Liver (tissue), 9 donors: ENCODE measurements around the gene CALY. TPM values are rescaled to one million over a fixed set of nuclear protein-coding genes. Genes with fewer than 3 reads are reported as not detected.

Experiments used
- DNase-seq: peaks from one replicate; pipeline ENCODE4 v3.0.0-alpha.2; 2017; ENCODE audit warnings: low spot score
- H3K27ac ChIP-seq, 2 donors: one replicate each; pipeline ENCODE4 v1.7.0; 2013; ENCODE audit warnings: inconsistent platforms in 2 of 2, low read length in 2 of 2, control low read depth in 1 of 2, low read depth in 1 of 2, mild to moderate bottlenecking in 1 of 2
- H3K27me3 ChIP-seq, 4 donors: one replicate each; pipeline versions ENCODE4 v1.6.1 to v1.7.0; 2013; ENCODE audit warnings: low read length in 3 of 4, inconsistent platforms in 1 of 4, mild to moderate bottlenecking in 1 of 4, moderate library complexity in 1 of 4; ENCODE audit not compliant: control insufficient read depth in 4 of 4, insufficient read depth in 4 of 4
- H3K36me3 ChIP-seq, 4 donors: one replicate each; pipeline versions ENCODE4 v1.6.1 to v1.7.0; 2013; ENCODE audit warnings: low read length in 3 of 4, mild to moderate bottlenecking in 3 of 4, low read depth in 1 of 4, moderate library complexity in 1 of 4; ENCODE audit not compliant: control insufficient read depth in 4 of 4, insufficient read depth in 3 of 4
- H3K4me1 ChIP-seq, 4 donors: one replicate each; pipeline versions ENCODE4 v1.6.1 to v1.7.0; 2013; ENCODE audit warnings: low read length in 3 of 4, mild to moderate bottlenecking in 3 of 4, moderate library complexity in 1 of 4; ENCODE audit not compliant: control insufficient read depth in 4 of 4, insufficient read depth in 4 of 4
- H3K4me3 ChIP-seq, 3 donors: one replicate each; pipeline versions ENCODE4 v1.6.1 to v1.7.0; 2013; ENCODE audit warnings: low read length in 3 of 3, control low read depth in 1 of 3, low read depth in 1 of 3, mild to moderate bottlenecking in 1 of 3
- H3K9ac ChIP-seq, 2 donors: one replicate each; pipeline ENCODE4 v1.7.0; 2013; ENCODE audit warnings: low read length in 2 of 2, mild to moderate bottlenecking in 2 of 2, moderate library complexity in 2 of 2, control low read depth in 1 of 2, low read depth in 1 of 2
- H3K9me3 ChIP-seq, 4 donors: one replicate each; pipeline versions ENCODE4 v1.6.1 to v1.7.0; 2013; ENCODE audit warnings: low read length in 3 of 4; ENCODE audit not compliant: control insufficient read depth in 4 of 4
- EGR1 ChIP-seq, 2 donors: IDR thresholded peaks; 2 replicates each; pipeline ENCODE4 v1.6.1; 2016 to 2018; ENCODE audit warnings: antibody characterized with exemption in 2 of 2, low read depth in 2 of 2
- FOXA1 ChIP-seq: IDR thresholded peaks from 2 replicates; pipeline ENCODE4 v1.6.1; 2016; ENCODE audit warnings: antibody characterized with exemption
- FOXA2 ChIP-seq: IDR thresholded peaks from 2 replicates; pipeline ENCODE4 v1.6.1; 2016; ENCODE audit warnings: antibody characterized with exemption
- GABPA ChIP-seq, 2 donors: IDR thresholded peaks in 1 of 2; conservative IDR thresholded peaks in 1 of 2; 2 replicates each; pipeline ENCODE4 v1.6.1; 2016; ENCODE audit warnings: antibody characterized with exemption in 2 of 2, mild to moderate bottlenecking in 1 of 2, moderate library complexity in 1 of 2
- HNF4A ChIP-seq, 2 donors: conservative IDR thresholded peaks; 2 replicates each; pipeline ENCODE4 v1.6.1; 2016; ENCODE audit warnings: antibody characterized with exemption in 2 of 2, mild to moderate bottlenecking in 2 of 2
- HNF4G ChIP-seq: IDR thresholded peaks from 2 replicates; pipeline ENCODE4 v1.6.1; 2016; ENCODE audit warnings: antibody characterized with exemption
- JUND ChIP-seq, 2 donors: IDR thresholded peaks; 2 replicates each; pipeline ENCODE4 v1.6.1; 2016; ENCODE audit warnings: antibody characterized with exemption in 2 of 2
- RAD21 ChIP-seq, 2 donors: IDR thresholded peaks; 2 replicates each; pipeline ENCODE4 v1.6.1; 2016; ENCODE audit warnings: antibody characterized with exemption in 2 of 2, mild to moderate bottlenecking in 2 of 2
- RXRA ChIP-seq, 2 donors: IDR thresholded peaks; 2 replicates each; pipeline ENCODE4 v1.6.1; 2017 to 2018; ENCODE audit warnings: antibody characterized with exemption in 2 of 2, mild to moderate bottlenecking in 1 of 2
- SP1 ChIP-seq: IDR thresholded peaks from 2 replicates; pipeline ENCODE4 v1.6.1; 2018; ENCODE audit warnings: antibody characterized with exemption, mild to moderate bottlenecking
- TAF1 ChIP-seq: conservative IDR thresholded peaks from 2 replicates; pipeline ENCODE4 v1.6.1; 2016; ENCODE audit warnings: antibody characterized with exemption, mild to moderate bottlenecking
- YY1 ChIP-seq: IDR thresholded peaks from 2 replicates; pipeline ENCODE4 v1.6.1; 2016; ENCODE audit warnings: antibody characterized with exemption, mild to moderate bottlenecking
- WGBS: extraction: QIAGEN DNeasy Blood & Tissue Kit; methylation state at CpG from one replicate; pipeline ENCODE4 v1.1.7; 2013; 5-methylcytosine and 5-hydroxymethylcytosine counted together
- polyA plus RNA-seq, 2 donors: library from polyadenylated mRNA; stranded (reverse) in 1 of 2; unstranded in 1 of 2; fragments of 200-250 nt in 1 of 2; fragments of >200 nt in 1 of 2; fragmentation: Nextera tagmentation in 1 of 2; extraction: Ambion mirVana in 1 of 2; gene quantifications; one replicate each; pipeline versions ENCODE4 v1.2.1 to v1.2.3, GENCODE V29; 2013 to 2015
- total RNA-seq, 2 donors: library from RNA; depleted of rRNA; stranded (reverse); fragments of >200 nt; gene quantifications; one replicate each; pipeline ENCODE4 v1.2.3, GENCODE V29; 2014
- TF ChIP-seq, protein P1 (sequence below): IDR thresholded peaks from 2 replicates; pipeline ENCODE4 v1.6.1; 2016; ENCODE audit warnings: antibody characterized with exemption
- TF ChIP-seq, protein P2 (sequence below): fragments of 150-350 bp; IDR thresholded peaks from 2 replicates; pipeline ENCODE4 v1.5.1; 2017; ENCODE audit warnings: improper control_type of control experiment, low read depth, low read length; ENCODE audit not compliant: missing input control
- TF ChIP-seq, protein P3 (sequence below): IDR thresholded peaks from 2 replicates; pipeline ENCODE4 v1.6.1; 2016; ENCODE audit warnings: antibody characterized with exemption
- donor health status: healthy.
- donor health status: healthy.
- donor health status: healthy.
- donor health status: healthy.
- donor health status: healthy.

The CALY gene
- total and polyA plus RNA-seq, 4 donors: 0.07 TPM; not detected in 3

DNA sequence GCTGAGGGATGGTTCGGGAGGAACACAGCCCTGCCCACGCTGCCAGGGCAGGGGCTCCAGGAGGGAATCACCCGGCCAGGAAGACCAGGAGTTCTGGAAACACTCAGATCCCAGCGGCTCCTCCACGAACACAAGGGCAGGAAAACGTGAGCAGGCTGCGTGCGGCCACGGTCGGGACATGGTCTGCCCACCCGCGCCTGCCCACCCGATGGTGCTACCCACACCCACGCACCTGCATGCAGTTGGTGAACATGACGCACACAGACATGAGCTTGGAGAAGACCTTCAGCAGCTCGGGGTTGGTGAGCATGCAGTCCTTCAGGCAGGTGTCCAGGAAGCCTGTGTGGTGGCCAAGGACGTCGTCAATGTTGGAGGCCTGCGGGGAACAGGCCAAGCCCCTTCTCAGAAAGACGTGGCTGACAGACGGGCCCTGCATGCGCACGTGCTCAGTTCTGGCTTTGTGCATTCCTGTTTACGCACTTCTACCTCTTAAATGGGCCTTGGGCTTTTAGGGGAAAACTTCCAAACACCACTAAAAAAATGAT lies 53.8 kb downstream of the CALY start:
- Histone ChIP-seq H3K9me3 (no peaks in the 10 kb centered on the region), H3K36me3 (peaks cover 30 to 74% (median 48%) of the 10 kb centered on the region in 4 donors), H3K4me1 (peaks cover 4 to 27% (median 20%) of the 10 kb centered on the region in 4 donors), H3K27ac (no peak overlapping the region), H3K9ac (no peak overlapping the region), H3K27me3 (no peaks in the 10 kb centered on the region), H3K4me3 (no peak overlapping the region)
- no peak for DNase-seq
- TF ChIP-seq EGR1 (IDR thresholded peaks at IDR 0.05; ENCODE audit: low read depth in 2 of 2) (no peak), FOXA2 (no peak), RXRA (IDR thresholded peaks at IDR 0.05) (no peak), RAD21 (IDR thresholded peaks at IDR 0.05) (no peak), HNF4G (no peak)
- TF ChIP-seq, protein P1, sequence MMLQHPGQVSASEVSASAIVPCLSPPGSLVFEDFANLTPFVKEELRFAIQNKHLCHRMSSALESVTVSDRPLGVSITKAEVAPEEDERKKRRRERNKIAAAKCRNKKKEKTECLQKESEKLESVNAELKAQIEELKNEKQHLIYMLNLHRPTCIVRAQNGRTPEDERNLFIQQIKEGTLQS: no peak
- 94% methylated on average over 24 of the region's 24 CpGs for WGBS

DNA sequence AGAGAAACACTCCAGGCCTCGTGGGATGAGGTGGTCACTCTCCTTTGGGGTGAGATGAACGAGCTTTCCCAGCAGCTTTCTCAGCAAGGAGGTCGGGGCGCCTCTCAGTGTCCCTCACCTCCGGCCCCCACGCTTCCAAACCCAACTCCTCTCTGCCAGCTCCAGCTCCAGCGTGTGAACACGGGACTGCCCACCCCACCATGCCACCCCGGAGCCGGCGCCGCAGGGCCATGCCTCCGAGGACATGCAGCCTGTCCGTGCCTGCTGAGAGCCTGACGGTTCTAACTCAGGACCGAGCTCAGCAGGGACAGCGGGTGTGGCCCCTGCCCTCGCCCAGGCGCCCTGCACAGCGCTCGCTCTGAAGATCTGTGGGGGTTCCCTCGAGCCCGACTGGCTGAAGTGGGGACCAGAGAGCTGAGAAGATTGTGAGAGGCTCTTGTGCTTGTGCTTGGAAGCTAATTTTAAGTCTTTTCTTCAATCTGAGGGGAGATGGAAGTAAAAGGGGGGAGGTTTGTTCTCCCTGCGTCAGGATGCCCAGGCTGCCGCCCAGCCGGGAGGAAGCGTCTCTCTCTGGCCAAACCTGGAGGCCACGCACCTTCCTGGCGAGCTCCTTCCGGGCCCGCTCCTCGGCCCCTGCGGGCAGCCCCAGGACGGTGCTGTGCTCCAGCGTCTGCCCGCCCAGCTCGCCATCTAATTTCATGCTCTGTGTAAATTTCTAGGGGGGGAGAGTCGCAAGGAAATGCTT lies 54.9 kb downstream of the CALY start:
- H3K4me1 ChIP-seq: peaks cover 11 to 36% (median 27%) of the 10 kb centered on the region in 4 donors
- H3K27me3 ChIP-seq: no peaks in the 10 kb centered on the region
- TF ChIP-seq, protein P2, sequence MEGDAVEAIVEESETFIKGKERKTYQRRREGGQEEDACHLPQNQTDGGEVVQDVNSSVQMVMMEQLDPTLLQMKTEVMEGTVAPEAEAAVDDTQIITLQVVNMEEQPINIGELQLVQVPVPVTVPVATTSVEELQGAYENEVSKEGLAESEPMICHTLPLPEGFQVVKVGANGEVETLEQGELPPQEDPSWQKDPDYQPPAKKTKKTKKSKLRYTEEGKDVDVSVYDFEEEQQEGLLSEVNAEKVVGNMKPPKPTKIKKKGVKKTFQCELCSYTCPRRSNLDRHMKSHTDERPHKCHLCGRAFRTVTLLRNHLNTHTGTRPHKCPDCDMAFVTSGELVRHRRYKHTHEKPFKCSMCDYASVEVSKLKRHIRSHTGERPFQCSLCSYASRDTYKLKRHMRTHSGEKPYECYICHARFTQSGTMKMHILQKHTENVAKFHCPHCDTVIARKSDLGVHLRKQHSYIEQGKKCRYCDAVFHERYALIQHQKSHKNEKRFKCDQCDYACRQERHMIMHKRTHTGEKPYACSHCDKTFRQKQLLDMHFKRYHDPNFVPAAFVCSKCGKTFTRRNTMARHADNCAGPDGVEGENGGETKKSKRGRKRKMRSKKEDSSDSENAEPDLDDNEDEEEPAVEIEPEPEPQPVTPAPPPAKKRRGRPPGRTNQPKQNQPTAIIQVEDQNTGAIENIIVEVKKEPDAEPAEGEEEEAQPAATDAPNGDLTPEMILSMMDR: no peak
- TF ChIP-seq EGR1 (IDR thresholded peaks at IDR 0.05; ENCODE audit: low read depth in 2 of 2): no peak
- TF ChIP-seq JUND (IDR thresholded peaks at IDR 0.05): no peak
- TF ChIP-seq SP1: no peak
- TF ChIP-seq FOXA1: no peak
- TF ChIP-seq FOXA2: no peak
- TF ChIP-seq TAF1: no peak
- no peak for TF ChIP-seq HNF4A (conservative IDR thresholded peaks at IDR 0.05)
- TF ChIP-seq, protein P3, sequence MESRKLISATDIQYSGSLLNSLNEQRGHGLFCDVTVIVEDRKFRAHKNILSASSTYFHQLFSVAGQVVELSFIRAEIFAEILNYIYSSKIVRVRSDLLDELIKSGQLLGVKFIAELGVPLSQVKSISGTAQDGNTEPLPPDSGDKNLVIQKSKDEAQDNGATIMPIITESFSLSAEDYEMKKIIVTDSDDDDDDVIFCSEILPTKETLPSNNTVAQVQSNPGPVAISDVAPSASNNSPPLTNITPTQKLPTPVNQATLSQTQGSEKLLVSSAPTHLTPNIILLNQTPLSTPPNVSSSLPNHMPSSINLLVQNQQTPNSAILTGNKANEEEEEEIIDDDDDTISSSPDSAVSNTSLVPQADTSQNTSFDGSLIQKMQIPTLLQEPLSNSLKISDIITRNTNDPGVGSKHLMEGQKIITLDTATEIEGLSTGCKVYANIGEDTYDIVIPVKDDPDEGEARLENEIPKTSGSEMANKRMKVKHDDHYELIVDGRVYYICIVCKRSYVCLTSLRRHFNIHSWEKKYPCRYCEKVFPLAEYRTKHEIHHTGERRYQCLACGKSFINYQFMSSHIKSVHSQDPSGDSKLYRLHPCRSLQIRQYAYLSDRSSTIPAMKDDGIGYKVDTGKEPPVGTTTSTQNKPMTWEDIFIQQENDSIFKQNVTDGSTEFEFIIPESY: no peak
- H3K36me3 ChIP-seq: peaks cover 29 to 67% (median 44%) of the 10 kb centered on the region in 4 donors
- H3K27ac ChIP-seq: no peak overlapping the region
- WGBS: 93% methylated on average over 38 of the region's 38 CpGs
- H3K4me3 ChIP-seq: no peak overlapping the region
- H3K9ac ChIP-seq: no peak overlapping the region
- no peak for DNase-seq
- no peaks in the 10 kb centered on the region for H3K9me3 ChIP-seq

DNA sequence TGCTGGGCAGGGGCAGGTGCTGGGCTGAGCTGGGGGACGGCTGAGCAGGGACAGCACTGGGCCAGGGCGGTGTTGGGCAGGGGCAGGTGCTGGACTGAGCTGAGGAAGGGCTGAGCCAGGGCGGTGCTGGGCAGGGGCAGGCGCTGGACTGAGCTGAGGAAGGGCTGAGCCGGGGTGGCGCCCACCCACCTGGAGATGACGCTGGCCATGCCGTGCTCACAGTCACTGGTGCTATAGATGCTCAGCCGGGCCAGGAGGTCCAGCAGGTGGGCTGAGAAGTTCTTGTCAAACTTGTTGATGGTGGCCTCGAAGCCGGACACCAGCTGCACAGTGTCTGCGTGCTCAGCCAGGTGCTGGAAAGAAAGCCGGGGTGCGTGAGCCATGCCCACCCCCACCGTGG lies 55.6 kb downstream of the CALY start:
- peaks cover 12 to 36% (median 27%) of the 10 kb centered on the region in 4 donors for H3K4me1 ChIP-seq
- no peaks in the 10 kb centered on the region for H3K9me3 ChIP-seq
- 96% methylated on average over 14 of the region's 15 CpGs for WGBS
- peaks cover 24 to 60% (median 38%) of the 10 kb centered on the region in 4 donors for H3K36me3 ChIP-seq
- no peak overlapping the region for H3K27ac ChIP-seq
- H3K27me3 ChIP-seq: no peaks in the 10 kb centered on the region
- no peak overlapping the region for H3K9ac ChIP-seq
- TF ChIP-seq TAF1 (no peak), EGR1 (IDR thresholded peaks at IDR 0.05; ENCODE audit: low read depth in 2 of 2) (no peak), YY1 (no peak), FOXA2 (no peak), JUND (IDR thresholded peaks at IDR 0.05) (no peak), GABPA (IDR thresholded peaks at IDR 0.05 in 1 of 2, conservative IDR thresholded peaks at IDR 0.05 in 1 of 2) (no peak), FOXA1 (no peak), HNF4G (no peak)
- TF ChIP-seq, protein P2: no peak
- TF ChIP-seq, protein P3: no peak
- no peak for DNase-seq
- no peak overlapping the region for H3K4me3 ChIP-seq
